DND-41 (cell line): ENCODE measurements around the gene FOXK1.

Experiments
- EZH2 ChIP-seq: IDR thresholded peaks from 3 replicates; pipeline ENCODE4 v1.6.1; 2012; ENCODE audit warnings: borderline replicate concordance, low read depth, mild to moderate bottlenecking, moderate library complexity, low read length, inconsistent platforms; ENCODE audit not compliant: severe bottlenecking
- TF ChIP-seq, protein P1 (sequence below): IDR thresholded peaks from 2 replicates; pipeline ENCODE4 v1.5.1; 2012; ENCODE audit warnings: borderline replicate concordance, low read length, moderate library complexity, mild to moderate bottlenecking; ENCODE audit not compliant: poor library complexity, severe bottlenecking; ENCODE audit errors: extremely low read depth

DNA sequence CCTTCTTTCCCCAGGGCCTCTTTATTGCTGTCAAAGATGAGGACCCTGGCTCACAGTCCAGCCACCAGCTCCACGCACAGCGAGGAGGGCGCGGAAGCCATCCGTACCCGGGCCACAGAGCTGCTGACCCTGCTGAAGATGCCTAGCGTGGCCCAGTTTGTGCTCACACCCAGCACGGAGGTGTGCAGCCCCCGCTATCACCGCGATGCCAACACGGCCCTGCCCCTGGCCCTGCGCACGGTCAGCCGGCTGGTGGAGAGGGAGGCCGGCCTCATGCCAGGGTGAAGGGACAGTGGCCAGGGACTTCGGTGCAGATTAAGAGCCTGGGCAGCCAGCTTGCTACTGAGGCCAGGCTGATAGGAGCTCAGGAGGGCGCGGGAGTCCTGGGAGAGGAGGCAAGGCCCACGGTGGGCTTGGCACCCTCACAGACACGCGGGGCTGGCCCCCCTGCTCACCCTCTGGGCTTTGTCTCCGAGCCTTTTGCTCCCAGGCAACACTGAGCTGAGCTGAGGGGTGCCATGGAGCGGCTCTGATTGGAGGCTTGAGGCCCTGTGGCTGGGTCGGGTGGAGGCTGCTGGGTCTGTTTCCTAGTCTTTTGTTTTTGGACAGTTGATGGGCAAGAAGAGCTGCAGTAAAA lies 109.1 kb downstream of the FOXK1 start:
- TF ChIP-seq, protein P1, sequence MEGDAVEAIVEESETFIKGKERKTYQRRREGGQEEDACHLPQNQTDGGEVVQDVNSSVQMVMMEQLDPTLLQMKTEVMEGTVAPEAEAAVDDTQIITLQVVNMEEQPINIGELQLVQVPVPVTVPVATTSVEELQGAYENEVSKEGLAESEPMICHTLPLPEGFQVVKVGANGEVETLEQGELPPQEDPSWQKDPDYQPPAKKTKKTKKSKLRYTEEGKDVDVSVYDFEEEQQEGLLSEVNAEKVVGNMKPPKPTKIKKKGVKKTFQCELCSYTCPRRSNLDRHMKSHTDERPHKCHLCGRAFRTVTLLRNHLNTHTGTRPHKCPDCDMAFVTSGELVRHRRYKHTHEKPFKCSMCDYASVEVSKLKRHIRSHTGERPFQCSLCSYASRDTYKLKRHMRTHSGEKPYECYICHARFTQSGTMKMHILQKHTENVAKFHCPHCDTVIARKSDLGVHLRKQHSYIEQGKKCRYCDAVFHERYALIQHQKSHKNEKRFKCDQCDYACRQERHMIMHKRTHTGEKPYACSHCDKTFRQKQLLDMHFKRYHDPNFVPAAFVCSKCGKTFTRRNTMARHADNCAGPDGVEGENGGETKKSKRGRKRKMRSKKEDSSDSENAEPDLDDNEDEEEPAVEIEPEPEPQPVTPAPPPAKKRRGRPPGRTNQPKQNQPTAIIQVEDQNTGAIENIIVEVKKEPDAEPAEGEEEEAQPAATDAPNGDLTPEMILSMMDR = no peak
- TF ChIP-seq EZH2 = no peak
